Smooth muscle cell of the brain vasculature (primary cell): ENCODE results near the gene CPS1.

Experiments
- DNase-seq: peaks from one replicate; pipeline ENCODE4 v3.0.0-alpha.2; 2012; ENCODE audit warnings: low read depth, low spot score

The CPS1 gene

GRCh38 chr2:210606001-210606400 lies 49.6 kb downstream of the CPS1 start:
- no peak for DNase-seq

GRCh38 chr2:210611466-210611865 lies 55.1 kb downstream of the CPS1 start:
- no peak for DNase-seq

GRCh38 chr2:210616074-210616473 lies 59.7 kb downstream of the CPS1 start:
- DNase-seq = no peak

- DNase-seq = no peak
Observed at GRCh38 chr2:210617318-210617717, 60.9 kb downstream of the CPS1 start.

- DNase-seq = peak; percentile 9
Observed at GRCh38 chr2:210617732-210618330, 61.4 kb downstream of the CPS1 start.

GRCh38 chr2:210620456-210620855 lies 64.1 kb downstream of the CPS1 start:
- DNase-seq = no peak

- no peak for DNase-seq
Observed at GRCh38 chr2:210623506-210623905, 67.1 kb downstream of the CPS1 start.

GRCh38 chr2:210626849-210627248 lies 70.5 kb downstream of the CPS1 start:
- DNase-seq = no peak

GRCh38 chr2:210630873-210631560 lies 74.6 kb downstream of the CPS1 start:
- DNase-seq = no peak

GRCh38 chr2:210633699-210634098 lies 77.3 kb downstream of the CPS1 start:
- DNase-seq = no peak

GRCh38 chr2:210635257-210635656 lies 78.9 kb downstream of the CPS1 start:
- no peak for DNase-seq

- DNase-seq = no peak
Observed at GRCh38 chr2:210642333-210642732, 85.9 kb downstream of the CPS1 start.

GRCh38 chr2:210647151-210647550 lies 90.8 kb downstream of the CPS1 start:
- DNase-seq = no peak

GRCh38 chr2:210654091-210654490 lies 97.7 kb downstream of the CPS1 start:
- DNase-seq = no peak

GRCh38 chr2:210655229-210655975 lies 99.0 kb downstream of the CPS1 start:
- no peak for DNase-seq

GRCh38 chr2:210657874-210658273 lies 101.5 kb downstream of the CPS1 start:
- DNase-seq = no peak

- no peak for DNase-seq
Observed at GRCh38 chr2:210660751-210661150, 104.4 kb downstream of the CPS1 start.

GRCh38 chr2:210662560-210662959 lies 106.2 kb downstream of the CPS1 start:
- no peak for DNase-seq

- no peak for DNase-seq
Observed at GRCh38 chr2:210663631-210664089, 107.3 kb downstream of the CPS1 start.

GRCh38 chr2:210667711-210668110 lies 111.3 kb downstream of the CPS1 start:
- DNase-seq = no peak

- DNase-seq = no peak
Observed at GRCh38 chr2:210671065-210671464, 114.7 kb downstream of the CPS1 start.

GRCh38 chr2:210673117-210673516 lies 116.7 kb downstream of the CPS1 start:
- DNase-seq = no peak

GRCh38 chr2:210676067-210676466 lies 119.7 kb downstream of the CPS1 start:
- no peak for DNase-seq
